ENCODE results near the gene RBM47. TPM values are rescaled to one million over a fixed set of nuclear protein-coding genes. Genes with fewer than 3 reads are reported as not detected.
"Not testable (repeated sequence)": the region's sequence is repeated elsewhere in the genome, so short reads cannot be mapped to it uniquely, and the experiment has no call there.

Gene RBM47
- polyA plus RNA-seq, 4 donors, result 79.7 to 96.0 (median 82.0) TPM

DNA sequence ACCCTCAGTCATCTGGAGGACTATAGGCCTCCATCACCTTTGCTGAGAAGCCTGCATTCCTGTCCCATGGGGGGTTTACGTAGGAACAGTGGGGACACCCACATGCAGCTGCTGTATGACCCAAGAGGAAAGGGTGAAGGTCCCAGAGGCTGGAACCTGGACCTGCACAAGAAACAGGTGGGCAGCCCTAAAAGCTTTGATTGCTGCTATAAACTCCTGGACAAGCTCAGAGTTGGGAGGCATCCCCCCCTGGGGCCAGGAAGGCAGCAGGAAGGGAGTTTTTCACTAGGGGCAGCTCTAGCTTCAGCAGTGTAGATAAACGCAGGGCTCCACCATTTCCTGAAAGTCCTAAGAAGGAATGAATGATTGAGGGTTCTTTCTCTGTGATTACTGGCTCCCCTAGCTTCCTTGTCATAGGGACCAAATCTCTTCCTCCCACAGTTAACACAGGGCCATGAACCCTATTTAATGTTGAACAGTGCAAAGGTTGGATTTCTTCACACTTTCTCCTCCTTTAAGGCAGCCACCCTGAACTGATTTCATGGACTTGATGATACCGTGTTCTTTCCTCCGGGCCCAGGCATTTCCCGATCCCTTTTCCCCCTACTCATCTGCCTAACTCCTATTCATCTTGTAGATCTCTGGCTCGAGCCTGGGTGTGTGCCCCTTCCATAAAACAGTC is 210.3 kb downstream of the RBM47 start:
- no peak for DNase-seq (ENCODE audit: low read depth in 4 of 4, low spot score in 2 of 4)

DNA sequence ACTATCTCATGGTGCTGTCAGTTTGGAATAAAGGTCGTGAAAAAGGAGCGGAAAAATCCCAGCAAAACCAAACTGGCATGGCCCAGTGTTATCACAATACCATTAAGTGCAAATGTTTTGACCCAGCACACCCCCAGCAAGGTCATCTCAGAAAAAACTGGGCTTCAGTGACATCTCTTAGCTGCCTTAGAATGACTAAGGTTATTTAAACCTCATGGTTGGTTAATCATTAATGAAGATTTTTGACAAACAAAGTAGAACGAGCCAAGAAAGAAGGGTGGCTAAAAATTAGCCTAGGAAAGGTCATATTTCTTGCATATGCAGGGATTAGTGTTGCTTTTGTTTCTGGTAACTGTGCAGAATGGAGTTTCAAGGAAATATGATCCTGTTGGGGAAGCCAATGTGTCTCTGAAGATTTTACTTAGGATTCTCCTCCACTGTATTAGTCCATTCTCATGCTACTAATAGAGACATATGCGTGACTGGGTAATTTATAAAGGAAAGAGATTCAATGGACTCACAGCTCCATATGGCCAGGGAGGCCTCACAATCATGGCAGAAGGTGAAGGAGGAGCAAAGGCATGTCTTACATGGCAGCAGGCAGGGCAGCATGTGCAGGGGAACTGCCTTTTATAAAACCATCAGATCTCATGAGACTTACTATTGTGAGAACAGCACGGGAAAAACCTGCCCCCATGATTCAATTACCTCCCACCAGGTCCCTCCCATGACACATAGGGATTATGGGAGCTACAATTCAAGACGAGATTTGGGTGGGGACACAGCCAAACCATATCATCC is 211.0 kb downstream of the RBM47 start:
- DNase-seq (ENCODE audit: low read depth in 4 of 4, low spot score in 2 of 4), result no peak

DNA sequence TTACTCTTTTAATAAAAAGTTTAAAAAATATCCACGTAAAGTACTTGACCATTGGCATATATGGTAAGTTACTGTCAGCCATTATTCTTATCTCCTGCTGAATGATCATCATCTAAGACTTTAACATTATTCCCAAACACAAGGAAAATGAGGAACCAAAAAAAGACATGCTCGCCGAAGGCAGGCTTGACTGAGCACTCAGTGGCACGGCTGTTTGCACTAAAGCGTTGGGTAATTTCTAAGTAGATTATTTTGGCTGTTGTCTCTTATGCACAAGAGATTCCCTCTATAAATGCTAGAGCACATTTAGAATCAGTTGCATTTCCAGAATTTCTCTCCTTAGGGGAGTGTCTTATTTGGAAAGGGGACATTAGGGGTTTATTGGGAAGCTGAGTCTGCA is 211.7 kb downstream of the RBM47 start:
- DNase-seq (ENCODE audit: low read depth in 4 of 4, low spot score in 2 of 4), result no peak

DNA sequence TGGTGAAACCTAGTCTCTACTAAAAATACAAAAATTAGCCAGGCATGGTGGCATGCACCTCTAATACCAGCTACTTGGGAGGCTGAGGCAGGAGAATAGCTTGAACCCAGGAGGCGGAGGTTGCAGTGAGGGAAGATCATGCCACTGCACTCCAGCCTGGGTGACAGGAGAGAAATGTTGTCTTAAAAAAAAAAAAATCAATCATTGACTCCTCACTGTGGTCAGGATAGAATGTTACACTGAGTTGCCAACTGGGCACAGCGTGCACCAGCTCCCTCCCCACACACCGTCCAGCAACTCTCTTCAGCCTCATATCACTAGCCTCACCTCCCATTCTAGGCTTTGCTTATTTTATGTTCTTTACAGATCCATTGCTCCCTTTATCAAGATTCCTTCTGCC is 215.0 kb downstream of the RBM47 start:
- DNase-seq (ENCODE audit: low read depth in 4 of 4, low spot score in 2 of 4), result no peak

DNA sequence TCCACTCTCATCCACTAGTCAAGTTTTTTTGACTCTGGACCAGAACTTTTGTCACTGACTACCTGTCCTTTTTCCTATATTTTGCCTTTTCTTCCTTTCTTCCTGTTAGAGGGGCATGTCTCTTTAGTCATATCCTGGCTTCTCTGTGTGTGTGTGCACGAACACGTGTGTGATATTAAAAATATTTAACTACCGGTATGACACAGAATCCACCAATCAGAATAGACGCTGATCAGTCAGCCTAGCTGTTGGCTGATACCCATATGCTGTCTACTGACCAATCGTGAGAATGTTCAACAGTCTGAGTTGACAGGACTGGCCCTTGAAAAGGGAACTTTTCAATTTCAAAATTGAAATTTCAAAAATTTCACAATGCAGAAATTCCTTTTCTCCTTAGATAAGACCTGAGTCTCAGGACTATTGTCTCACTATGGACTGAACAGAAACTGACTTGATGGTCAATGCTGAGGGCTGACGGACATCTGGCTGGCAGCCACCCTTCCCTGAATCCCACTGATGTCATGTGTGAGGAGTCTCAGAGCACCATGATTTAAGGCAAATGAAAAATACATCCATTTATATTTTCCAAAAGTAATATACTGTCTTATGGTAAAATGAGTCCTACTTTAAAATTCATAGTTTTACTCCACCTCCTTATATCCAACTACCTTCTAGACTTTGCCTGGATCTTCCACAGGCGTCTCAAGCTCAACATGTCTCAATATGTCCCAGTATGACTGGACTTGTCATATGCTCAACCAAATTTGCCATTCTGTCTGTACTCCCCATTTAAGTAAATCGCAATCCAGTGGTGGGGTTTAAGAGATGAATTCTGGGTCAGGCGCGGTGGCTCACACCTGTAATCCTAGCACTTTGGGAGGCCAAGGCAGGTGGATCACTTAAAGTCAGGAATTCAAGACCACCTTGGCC is 216.5 kb downstream of the RBM47 start:
- no peak for DNase-seq (ENCODE audit: low read depth in 4 of 4, low spot score in 2 of 4)

DNA sequence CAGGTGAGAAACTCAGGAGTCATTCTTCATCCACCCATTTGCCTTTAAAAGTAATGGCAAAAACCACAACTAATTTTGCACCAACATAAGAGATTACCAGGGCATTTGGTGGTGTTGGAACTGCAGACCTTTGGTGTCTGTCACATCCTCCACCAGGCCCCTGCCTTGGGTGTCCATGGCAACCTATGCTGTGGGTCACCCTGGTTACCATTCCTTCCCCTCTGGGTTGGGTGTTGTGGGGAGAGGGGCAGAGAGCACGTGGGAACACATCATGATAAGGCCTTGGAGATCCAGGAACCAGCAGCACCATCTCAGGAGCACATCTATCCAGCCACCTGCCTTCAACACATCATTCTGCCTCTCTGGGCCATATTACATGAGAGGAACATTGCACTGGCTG is 217.3 kb downstream of the RBM47 start:
- DNase-seq (ENCODE audit: low read depth in 4 of 4, low spot score in 2 of 4), result no peak

DNA sequence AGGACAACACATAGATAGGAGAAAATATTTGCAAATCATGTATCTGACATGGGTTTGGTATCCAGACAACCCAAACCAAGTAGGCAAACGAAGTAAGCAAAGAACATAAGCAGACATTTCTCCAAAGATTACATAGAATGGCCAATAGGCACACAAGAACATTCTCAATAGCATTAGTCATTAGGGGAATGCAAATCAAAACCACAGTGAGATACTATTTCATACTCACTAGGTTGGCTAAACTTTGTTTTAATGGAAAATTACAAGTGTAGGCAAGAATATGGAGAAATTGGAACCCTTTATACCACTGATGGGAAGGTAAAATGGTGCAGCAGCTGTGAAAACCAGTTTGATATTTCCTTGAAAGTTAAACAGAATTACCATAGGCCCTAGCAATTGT is 219.8 kb downstream of the RBM47 start:
- no peak for DNase-seq (ENCODE audit: low read depth in 4 of 4, low spot score in 2 of 4)

DNA sequence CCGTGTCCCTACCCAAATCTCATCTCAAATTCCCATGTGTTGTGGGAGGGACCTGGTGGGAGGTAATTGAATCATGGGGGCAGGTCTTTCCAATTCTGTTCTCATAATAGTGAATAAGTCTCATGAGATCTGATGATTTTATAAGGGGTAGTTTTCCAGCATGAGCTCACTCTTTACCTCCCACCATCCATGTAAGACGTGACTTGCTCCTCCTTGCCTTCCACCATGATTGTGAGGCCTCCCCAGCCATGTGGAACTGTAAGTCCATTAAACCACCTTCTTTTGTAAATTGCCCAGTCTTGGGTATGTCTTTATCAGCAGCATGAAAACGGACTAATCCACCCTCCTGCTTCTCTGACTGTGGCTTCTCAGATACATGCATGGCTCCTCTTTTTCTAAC is 222.2 kb downstream of the RBM47 start:
- not testable (repeated sequence) for DNase-seq (ENCODE audit: low read depth in 4 of 4, low spot score in 2 of 4)

DNA sequence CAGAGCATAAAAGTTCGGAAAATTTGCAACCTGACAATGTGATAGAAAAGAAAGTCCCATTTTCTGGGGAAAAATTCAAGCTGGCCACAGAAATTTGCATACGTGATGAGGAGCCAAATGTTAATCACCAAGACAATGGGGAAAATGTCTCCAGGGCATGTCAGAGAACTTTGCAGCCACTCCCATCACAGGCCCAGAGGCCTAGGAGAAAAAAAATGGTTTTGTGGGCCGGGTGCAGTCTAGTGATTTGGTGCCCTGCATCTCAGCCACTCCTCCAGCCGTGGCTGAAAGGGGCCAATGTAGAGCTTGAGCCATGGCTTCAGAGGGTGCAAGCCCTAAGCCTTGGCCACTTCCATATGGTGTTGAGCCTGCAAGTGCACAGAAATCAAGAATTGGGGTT is 223.3 kb downstream of the RBM47 start:
- DNase-seq (ENCODE audit: low read depth in 4 of 4, low spot score in 2 of 4), result no peak

DNA sequence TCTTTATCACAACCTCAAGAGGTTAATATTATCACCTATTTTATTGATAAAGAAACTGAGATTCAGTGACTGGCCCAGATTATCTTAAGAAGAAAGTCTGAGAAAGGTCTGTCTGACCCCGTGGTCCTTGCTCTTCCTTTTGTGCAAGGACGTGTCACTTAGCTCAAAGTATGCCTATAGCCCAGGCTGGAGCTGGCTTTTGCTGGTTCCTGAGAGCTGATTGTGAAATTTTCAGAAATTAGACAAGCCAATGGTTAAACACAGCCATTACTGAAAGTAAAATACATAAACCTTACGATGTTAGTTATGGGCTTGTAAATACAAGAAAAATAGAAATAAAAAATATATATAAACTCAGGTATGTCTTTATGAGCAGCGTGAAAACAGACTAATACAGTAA is 224.5 kb downstream of the RBM47 start:
- no peak for DNase-seq (ENCODE audit: low read depth in 4 of 4, low spot score in 2 of 4)

DNA sequence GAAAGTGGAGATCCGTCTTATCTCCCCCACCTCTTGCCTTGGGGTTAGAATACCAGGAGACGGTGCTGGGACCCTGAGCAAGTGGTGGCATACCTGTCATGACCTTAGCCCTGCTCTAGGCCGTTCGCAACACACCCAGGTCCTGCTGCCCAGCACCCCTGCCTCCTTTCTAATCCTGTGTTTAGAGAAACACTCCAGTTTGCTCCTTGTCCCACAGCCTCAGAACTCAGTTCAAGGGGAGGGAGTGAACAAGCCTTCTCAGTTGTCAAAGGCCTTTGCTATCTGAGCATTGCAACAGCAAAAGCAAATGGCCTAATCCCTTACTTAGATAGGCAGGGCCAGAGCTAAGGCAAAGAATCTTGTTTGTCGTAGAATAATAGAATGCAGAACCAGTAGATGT is 226.6 kb downstream of the RBM47 start:
- no peak for DNase-seq (ENCODE audit: low read depth in 4 of 4, low spot score in 2 of 4)

DNA sequence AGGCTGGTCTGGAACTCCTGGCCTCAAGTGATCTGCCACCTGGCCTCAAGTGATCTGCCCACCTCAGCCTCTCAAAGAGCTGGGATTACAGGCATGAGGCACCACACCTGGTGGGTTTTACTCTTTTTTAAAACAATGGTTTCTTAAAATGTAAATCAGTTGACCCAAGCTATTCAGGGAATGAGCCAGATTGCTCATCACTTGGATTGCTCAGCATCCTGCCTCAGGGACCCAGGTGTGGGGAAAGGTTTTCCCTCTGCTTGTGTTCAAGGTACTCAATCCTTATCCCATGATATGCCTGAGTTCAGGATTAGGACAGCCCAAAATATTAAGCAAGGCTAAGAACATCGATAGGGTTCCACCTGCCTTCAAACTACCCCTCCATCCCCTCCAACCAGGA is 227.1 kb downstream of the RBM47 start:
- DNase-seq (ENCODE audit: low read depth in 4 of 4, low spot score in 2 of 4), result no peak

DNA sequence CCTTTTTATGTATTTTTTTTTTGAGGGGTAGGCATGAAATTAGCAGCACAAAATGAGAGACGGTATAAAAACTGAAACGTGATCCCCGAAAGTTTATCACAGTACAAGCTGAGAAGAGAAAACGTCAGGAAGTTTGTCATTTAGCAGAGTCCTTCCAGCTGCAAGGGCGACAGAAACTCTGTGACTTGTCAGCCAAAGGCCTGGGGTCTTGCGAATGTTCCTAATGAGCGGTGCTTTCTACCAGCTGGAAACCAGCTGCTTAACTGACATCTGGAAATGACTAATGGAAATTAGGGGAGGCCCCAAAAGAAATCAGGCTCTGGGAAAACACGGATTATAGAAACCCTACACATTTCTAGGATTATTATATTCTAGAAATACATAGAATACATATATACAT is 228.0 kb downstream of the RBM47 start:
- peak in 2 of 4 donors; percentile 40 to 45 for DNase-seq (ENCODE audit: low read depth in 4 of 4, low spot score in 2 of 4)

DNA sequence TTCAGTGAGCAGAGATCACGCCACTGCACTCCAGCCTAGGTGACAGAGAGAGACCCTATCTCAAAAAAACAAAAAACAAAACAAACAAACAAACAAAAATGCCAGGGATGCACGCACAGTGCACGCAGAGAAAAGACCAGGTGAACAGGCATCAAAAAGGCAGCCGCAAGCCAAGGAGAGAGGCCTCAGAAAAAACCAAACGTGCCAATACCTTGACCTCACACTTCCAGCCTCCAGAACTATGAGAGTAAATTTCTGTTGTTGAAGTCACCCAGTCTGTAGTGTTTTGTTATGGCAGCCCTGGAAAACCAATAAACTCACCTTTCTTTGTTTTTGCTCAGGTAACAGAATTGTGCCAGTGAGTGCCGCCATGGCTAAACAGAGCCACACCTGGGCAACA is 228.6 kb downstream of the RBM47 start:
- DNase-seq (ENCODE audit: low read depth in 4 of 4, low spot score in 2 of 4), result no peak

DNA sequence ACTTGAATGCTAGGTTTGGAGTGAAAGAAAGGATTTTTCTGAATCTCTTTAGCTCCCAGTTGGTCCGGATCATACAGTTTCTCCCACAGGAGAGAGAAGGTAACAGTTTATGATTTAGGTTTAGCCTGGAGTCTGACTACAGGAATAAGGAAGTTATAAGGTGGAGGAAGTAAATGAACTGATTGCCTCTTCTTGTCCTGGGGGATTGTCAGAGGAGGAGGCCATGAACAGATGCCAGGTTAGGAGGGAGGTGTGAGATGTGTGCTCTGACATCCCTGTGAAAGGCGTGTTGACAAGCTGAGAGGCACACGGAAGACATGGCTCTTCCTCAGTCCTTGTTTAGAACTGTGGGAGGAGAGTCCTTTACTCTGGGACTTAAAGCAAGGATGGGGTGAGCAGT is 230.1 kb downstream of the RBM47 start:
- DNase-seq (ENCODE audit: low read depth in 4 of 4, low spot score in 2 of 4), result no peak

DNA sequence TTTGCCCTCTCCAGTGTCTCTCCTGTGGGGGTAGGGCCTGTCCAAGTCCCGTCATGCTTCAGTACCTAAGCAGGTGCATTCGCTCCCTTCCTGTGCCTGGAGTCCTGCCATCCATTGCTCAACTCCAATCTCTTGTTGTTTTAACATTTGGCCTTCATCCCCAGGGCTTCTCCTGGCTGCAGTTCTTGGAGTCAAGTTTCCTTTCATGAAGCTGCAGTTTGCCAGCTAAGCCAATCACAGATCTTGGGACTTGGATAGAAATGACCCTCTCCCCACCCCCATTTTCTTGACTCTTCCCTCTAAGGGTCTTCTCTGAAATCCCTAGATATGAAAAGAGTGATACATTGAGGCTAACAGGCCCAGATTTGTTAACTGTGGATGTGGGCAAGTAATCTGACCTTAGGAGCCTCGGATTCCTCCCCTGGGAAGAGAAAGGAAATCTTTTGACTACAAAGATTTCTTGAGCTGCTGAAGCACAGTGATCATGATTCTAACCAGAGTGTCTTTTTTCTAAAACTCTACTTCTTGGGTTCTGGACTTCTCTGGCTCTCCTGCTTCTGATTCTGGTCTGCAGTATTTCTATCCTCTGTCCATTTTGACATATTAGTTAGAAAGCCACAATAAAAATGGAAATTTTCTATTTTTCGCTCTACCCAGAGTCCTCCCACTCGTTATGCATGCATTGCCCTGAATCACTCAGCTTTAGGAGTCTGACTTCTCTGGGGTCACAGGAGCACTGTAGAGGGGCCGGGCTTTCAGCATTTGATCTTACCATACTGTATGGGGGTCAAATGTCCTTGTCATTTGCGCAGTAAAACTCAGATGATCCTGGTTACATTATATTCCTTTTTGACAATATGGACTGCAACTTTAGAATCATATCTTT is 233.5 kb downstream of the RBM47 start:
- peak; percentile 41 to 74 (median 72) for DNase-seq (ENCODE audit: low read depth in 4 of 4, low spot score in 2 of 4)

DNA sequence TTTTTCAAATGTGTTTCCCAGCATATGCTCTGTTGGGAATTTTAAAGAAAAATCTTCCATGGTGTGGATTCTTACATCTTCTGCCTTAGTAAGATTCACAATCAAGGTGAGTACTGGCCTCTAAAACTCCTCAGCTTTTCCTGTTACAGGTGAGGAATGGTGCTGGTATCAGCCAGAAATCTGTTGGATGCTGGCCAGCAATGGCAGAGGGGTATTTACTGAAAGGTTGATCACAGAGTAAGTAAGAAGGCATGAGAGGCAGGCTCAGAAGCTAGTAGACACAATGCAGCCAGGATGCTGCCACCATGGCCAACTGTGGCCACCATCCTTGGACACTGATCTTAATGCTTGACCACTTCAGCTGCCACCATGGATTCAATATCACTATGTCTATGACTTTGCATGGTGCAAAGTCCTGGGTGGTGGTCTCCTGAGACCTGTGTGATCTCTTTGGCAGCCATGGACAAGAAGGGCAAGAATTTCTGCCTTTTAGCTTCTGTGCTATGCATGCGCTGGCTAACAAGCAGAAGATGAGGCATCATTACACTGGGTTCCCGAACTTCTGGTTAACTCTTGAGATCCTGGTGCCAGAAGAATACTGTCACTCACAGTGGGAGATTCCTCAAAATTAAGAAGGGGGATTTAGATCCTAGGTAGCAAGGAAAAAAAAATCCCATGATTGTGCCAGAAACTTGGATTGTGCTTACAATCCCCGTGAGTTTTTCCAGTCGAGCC is 234.3 kb downstream of the RBM47 start:
- no peak for DNase-seq (ENCODE audit: low read depth in 4 of 4, low spot score in 2 of 4)

DNA sequence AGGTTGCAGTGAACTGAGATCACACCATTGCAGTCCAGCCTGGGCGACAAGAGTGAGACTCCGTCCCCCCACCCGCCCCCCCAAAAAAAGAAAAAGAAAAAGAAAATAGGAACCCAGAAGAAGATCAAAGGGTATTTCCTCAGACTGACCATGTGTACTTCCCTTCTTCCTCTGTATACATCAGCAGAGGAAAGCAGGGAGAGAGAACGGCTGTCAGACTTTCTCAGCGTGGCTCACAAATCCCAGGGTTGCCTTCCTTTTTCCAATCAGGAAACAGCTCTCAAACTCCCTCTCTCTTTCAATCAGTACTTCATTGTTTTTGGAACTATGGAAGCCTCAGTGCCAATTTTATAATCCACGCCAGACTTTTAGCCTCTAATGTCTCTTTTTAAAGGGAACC is 235.4 kb downstream of the RBM47 start:
- no peak for DNase-seq (ENCODE audit: low read depth in 4 of 4, low spot score in 2 of 4)

DNA sequence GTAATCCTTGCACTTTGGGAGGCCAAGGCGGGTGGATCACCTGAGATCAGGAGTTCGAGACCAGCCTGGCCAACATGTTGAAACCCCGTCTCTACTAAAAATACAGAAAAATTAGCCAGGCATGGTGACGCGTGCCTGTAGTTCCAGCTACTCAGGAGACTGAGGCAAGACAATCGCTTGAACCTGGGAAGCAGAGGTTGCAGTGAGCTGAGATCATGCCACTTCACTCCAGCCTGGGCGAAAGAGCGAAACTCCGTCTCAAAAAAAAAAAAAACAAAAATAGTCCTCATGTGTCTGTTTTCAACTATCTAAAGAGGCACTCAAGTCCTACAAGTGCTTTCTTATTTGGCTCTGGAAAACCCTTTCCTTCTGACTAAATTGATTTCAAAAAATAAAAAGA is 237.4 kb downstream of the RBM47 start:
- DNase-seq (ENCODE audit: low read depth in 4 of 4, low spot score in 2 of 4), result not testable (repeated sequence)

DNA sequence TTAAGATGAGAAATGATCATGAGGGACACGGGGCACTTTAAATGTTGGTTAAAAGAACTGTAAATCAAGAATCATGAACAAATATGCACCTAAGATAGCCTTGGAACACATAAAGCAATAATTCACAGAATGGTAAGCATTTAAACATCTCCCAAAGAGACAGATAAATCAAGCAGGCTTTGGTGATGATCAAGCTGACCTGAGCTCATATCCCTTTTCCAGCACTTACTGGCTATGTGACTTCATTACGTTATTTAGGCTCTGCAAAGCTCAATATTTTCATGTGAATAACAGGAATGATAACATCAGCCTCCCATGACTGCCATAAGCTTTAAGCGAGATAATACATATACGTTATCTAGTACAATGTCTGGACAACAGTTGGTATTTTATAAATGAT is 239.7 kb downstream of the RBM47 start:
- no peak for DNase-seq (ENCODE audit: low read depth in 4 of 4, low spot score in 2 of 4)
